NCI-H226 (cell line): ENCODE measurements around the gene CWC22.
"Not testable (repeated sequence)": the region's sequence is repeated elsewhere in the genome, so short reads cannot be mapped to it uniquely, and the experiment has no call there.

Source experiments
- DNase-seq: peaks from one replicate; pipeline ENCODE4 v3.0.0-alpha.2; 2015

CWC22 gene

GRCh38 chr2:180003073-180003472 is 4.0 kb downstream of the CWC22 start:
- DNase-seq: no peak

GRCh38 chr2:180002198-180002770 is 4.8 kb downstream of the CWC22 start:
- no peak for DNase-seq

GRCh38 chr2:180001726-180002125 is 5.4 kb downstream of the CWC22 start:
- no peak for DNase-seq

GRCh38 chr2:180000434-180000833 is 6.7 kb downstream of the CWC22 start:
- DNase-seq: peak; percentile 19

- DNase-seq: no peak
Measured at GRCh38 chr2:179999000-179999399, 8.1 kb downstream of the CWC22 start.

- DNase-seq: no peak
Measured at GRCh38 chr2:179995741-179996515, 11.2 kb downstream of the CWC22 start.

GRCh38 chr2:179991344-179991743 is 15.8 kb downstream of the CWC22 start:
- DNase-seq: no peak

GRCh38 chr2:179990676-179991317 is 16.3 kb downstream of the CWC22 start:
- DNase-seq: no peak

GRCh38 chr2:179987916-179988315 is 19.2 kb downstream of the CWC22 start:
- DNase-seq: no peak

GRCh38 chr2:179985163-179985820 is 21.8 kb downstream of the CWC22 start:
- no peak for DNase-seq

- no peak for DNase-seq
Measured at GRCh38 chr2:179983250-179983932, 23.7 kb downstream of the CWC22 start.

- no peak for DNase-seq
Measured at GRCh38 chr2:179981085-179981484, 26.0 kb downstream of the CWC22 start.

- peak; percentile 57 for DNase-seq
Measured at GRCh38 chr2:179974761-179975160, 32.3 kb downstream of the CWC22 start.

GRCh38 chr2:179966778-179967394 is 40.2 kb downstream of the CWC22 start:
- no peak for DNase-seq

- DNase-seq: no peak
Measured at GRCh38 chr2:179965291-179966258, 41.5 kb downstream of the CWC22 start.

- peak; percentile 20 for DNase-seq
Measured at GRCh38 chr2:179963626-179964025, 43.5 kb downstream of the CWC22 start.

GRCh38 chr2:179958251-179958650 is 48.8 kb downstream of the CWC22 start:
- not testable (repeated sequence) for DNase-seq

GRCh38 chr2:179954026-179954425 is 53.1 kb downstream of the CWC22 start:
- DNase-seq: no peak

GRCh38 chr2:179953359-179953758 is 53.7 kb downstream of the CWC22 start:
- no peak for DNase-seq

GRCh38 chr2:179952658-179953057 is 54.4 kb downstream of the CWC22 start:
- DNase-seq: no peak

GRCh38 chr2:179951680-179952079 is 55.4 kb downstream of the CWC22 start:
- DNase-seq: no peak
